Fibroblast of villous mesenchyme (primary cell): ENCODE results near the gene NUTF2. TPM values are rescaled to one million over a fixed set of nuclear protein-coding genes. Genes with fewer than 3 reads are reported as not detected.
A peak's percentile ranks its signal among the peaks of the same experiment; 100 is the strongest.
"Not testable (repeated sequence)": the region's sequence is repeated elsewhere in the genome, so short reads cannot be mapped to it uniquely, and the experiment has no call there.

Source experiments
- DNase-seq: peaks from one replicate; pipeline ENCODE4 v3.0.0-alpha.2; 2010; ENCODE audit warnings: low read depth
- H3K4me3 ChIP-seq: 2 replicates; pipeline ENCODE4 v1.5.1; 2011; ENCODE audit warnings: low read depth, mild to moderate bottlenecking, low read length
- CTCF ChIP-seq: IDR thresholded peaks from 2 replicates; pipeline ENCODE4 v1.5.1; 2012; ENCODE audit warnings: low read depth, mild to moderate bottlenecking, low read length; ENCODE audit not compliant: insufficient read depth
- total RNA-seq: library from RNA; depleted of rRNA; stranded (reverse); fragments of >200 nt; gene quantifications from 2 replicates; pipeline ENCODE4 v1.2.3, GENCODE V29; 2012

NUTF2 gene
- total RNA-seq, 1 donor = 342 TPM

- TF ChIP-seq CTCF = no peak
- no peak overlapping the region for H3K4me3 ChIP-seq
- no peak for DNase-seq
Measured at GRCh38 chr16:67909056-67909742, 62.5 kb downstream of the NUTF2 start.

DNA sequence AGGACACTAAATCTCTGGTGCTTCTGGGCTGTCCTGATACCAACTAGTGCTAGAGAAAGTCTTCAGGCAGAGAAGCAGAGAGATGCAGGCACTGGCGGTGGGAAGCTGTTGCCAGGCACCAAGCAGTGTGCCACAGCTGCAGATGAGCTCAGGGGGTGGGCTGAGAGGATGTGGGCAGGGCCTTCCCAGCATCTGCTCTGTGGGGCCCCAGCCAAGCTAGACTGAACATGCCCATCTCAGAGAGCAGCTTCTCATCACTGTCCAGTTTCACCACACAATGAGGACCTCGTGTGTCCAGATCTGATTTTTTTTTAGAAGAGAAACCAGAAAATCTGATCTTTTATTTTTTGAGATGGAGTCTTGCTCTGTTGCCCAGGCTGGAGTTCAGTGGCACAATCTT, 63.4 kb downstream of the NUTF2 start:
- TF ChIP-seq CTCF = no peak
- peak; percentile 46 for DNase-seq
- H3K4me3 ChIP-seq = no peak overlapping the region

DNA sequence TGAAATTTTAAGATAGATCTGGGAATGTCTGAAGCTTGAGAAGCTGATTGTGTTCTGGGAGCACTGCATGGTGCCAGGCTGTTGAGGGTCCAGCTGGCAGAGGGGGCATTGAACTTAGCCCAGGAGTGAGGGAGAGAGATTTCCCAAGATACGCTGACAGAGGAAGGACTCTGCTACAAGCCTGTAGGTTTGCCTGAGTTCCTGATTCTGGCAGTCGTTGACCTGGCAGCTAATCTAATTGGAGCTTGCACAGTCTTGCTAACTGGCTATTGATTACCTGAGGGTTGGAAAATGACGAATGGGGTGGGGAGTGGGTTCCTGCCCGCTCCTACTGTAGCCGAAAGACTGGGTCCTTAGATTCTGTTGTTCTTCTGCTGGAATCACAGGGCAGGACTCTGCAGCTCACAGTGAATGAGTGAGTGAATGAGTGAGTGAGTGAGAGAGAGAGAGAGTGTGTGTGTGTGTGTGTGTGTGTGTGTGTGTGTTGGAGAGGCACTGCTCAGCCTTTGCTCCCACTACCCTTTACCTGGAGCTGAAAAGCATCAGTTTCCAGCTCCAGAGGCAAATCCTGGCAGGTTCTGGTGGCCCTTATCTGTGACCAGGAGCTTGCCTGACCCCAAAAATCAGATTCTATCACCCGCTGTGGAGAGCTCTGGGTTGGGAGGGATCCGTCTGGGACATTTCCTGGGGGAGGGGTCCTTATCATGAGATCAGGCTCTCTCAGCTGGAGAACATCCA, 68.2 kb downstream of the NUTF2 start:
- no peak for TF ChIP-seq CTCF
- no peak for DNase-seq
- no peak overlapping the region for H3K4me3 ChIP-seq

- H3K4me3 ChIP-seq, DNase-seq: not testable (repeated sequence)
Measured at GRCh38 chr16:67915496-67915769, 68.7 kb downstream of the NUTF2 start.

DNA sequence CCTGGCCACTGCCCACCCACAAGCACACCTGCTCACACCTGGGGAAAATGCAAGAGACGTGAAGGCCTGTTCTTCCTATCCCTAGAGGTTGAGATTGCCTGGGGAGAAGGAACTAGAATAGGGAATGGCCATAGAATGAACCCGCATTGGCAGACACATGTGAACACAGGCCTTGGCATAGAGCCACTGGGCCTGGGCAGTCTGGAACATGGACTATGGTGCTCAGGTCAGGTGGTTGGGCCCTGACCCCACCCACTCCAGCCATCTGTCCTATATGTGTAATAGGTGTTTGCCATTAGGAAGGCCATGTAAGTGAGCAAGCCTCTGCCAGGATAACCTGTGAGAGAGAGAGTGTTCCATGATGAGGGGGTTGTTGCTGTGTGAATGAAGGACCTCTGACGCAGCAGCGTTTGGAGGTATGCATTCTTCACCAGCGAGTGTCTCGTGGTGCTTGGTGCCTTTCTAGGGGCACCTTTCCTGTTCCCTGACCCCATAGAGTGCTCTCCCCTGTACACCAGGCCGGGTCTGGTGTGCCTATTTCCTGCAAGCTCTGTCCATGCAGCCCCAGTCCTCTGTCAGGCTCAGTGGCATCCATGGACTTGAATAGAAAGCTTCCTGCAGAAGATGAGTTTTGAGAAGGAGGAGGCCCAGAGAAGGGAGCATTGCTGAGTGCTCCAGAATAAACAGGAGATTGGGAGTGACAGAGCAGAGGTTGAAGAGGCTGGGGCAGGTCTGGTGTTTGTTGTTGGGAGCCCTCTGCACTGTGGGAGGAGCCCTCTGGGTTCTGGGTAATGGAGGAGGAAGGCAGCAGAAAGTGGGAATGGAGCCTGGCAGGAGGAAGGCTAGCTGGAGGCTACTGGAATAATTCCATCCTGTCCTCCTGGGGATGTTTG, 69.3 kb downstream of the NUTF2 start:
- no peak overlapping the region for H3K4me3 ChIP-seq
- TF ChIP-seq CTCF = no peak
- no peak for DNase-seq

- no peak overlapping the region for H3K4me3 ChIP-seq
- no peak for DNase-seq
- TF ChIP-seq CTCF = no peak
Measured at GRCh38 chr16:67917140-67917851, 70.6 kb downstream of the NUTF2 start.
